HUES6 (cell line): ENCODE measurements around the gene CBLC.

Source experiments
- H3K27ac ChIP-seq: 2 replicates; pipeline ENCODE4 v1.7.0; 2013; ENCODE audit warnings: low read depth, mild to moderate bottlenecking, low read length, inconsistent platforms
- H3K27me3 ChIP-seq: 2 replicates; pipeline ENCODE4 v1.6.1; 2013; ENCODE audit warnings: low read length; ENCODE audit not compliant: control insufficient read depth, insufficient read depth
- H3K36me3 ChIP-seq: 2 replicates; pipeline ENCODE4 v1.6.1; 2013; ENCODE audit warnings: low read length; ENCODE audit not compliant: control insufficient read depth, insufficient read depth
- H3K4me1 ChIP-seq: 2 replicates; pipeline ENCODE4 v1.6.1; 2013; ENCODE audit warnings: low read length; ENCODE audit not compliant: control insufficient read depth, insufficient read depth
- H3K4me3 ChIP-seq: 2 replicates; pipeline ENCODE4 v1.5.1; 2013; ENCODE audit warnings: low read depth, low read length
- H3K9ac ChIP-seq: one replicate; pipeline ENCODE4 v1.6.1; 2013; ENCODE audit warnings: mild to moderate bottlenecking, low read length
- H3K9me3 ChIP-seq: 2 replicates; pipeline ENCODE4 v1.6.1; 2013; ENCODE audit warnings: low read depth, low read length; ENCODE audit not compliant: control insufficient read depth, insufficient read depth

The CBLC gene

DNA sequence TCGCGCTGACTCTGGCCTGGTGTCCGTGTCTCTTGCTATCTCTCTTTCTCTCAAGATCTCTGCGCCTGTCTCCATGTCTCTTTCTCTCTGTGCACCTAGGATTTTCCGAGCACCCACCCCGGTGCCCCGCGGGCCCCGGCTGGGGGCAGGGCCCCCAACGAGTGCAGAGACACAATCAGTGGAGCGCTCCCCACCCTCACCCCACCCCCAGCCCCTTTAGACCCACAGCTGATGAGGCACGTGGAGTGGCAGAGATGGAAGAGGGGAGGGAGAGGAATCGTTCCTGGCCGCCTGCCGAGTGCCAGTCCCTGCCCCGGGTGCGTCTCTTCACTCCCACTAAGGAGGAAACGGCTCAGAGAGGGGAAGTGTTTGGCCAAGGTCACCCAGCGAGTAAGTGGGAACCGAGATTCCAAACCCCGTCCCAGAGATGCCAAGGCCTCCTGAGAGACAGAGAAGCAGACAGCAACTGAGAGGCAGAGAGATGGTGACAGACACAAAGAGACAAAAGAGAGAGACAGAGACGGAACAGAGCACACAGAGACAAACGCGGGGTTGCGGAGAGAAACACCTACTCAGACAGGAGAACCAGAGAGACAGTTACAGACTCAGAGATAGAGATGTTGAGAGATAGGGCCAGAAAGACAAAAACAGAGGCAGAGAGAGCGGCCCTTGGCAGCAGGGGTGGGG lies 29.8 kb upstream of the CBLC start:
- Histone ChIP-seq H3K4me1 (peaks cover 8% of the 10 kb centered on the region), H3K9ac (peak overlapping the region; percentile 7), H3K27me3 (peaks cover 61% of the 10 kb centered on the region), H3K27ac (no peak overlapping the region), H3K4me3 (peak overlapping the region; percentile 75), H3K36me3 (no peaks in the 10 kb centered on the region; the same call in 1 of the 2 replicates), H3K9me3 (no peaks in the 10 kb centered on the region)

DNA sequence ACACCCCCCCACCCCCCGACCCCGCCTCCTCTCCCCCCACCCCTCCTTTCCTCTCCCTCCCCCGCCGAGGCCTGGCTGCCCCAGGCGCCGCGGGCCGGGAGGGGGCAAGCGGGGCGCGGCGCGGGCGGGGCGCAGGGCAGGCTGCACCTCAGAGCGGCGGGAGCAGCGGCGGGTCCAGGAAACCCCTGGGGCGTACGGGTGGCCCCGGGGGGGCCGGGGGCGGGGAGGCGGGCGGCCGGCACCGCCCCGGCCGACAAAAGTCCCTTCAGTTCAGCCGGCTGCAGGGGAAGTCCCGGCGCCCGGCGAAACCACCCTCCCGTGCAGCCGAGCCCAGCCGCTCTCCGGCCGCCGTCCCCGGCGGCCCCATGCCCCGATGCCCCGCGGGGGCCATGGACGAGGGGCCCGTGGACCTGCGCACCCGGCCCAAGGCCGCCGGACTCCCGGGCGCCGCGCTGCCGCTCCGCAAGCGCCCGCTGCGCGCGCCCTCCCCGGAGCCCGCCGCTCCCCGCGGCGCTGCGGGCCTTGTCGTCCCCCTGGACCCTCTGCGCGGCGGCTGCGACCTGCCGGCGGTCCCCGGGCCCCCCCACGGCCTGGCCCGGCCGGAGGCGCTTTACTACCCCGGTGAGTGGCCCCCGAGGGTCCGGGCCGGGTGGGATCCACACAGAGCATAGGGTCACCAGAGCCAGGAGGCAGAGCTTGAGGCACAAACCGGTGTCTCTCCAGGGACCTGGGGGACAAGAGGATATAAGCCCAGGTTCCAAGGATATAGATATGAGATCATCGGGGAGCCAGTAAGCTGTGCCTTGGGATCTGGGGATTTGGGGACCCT lies 29.1 kb upstream of the CBLC start, which contains the start of gene BCL3:
BCL3 (plus strand) TSS at position 283 of the 829 bp plus-strand sequence; CDS start at position 366, 83 bp downstream.
- Histone ChIP-seq H3K9me3 (no peaks in the 10 kb centered on the region), H3K27me3 (peaks cover 65% of the 10 kb centered on the region), H3K4me1 (peaks cover 11% of the 10 kb centered on the region), H3K9ac (peak within 1 kb of the TSS; percentile 23), H3K36me3 (no peaks in the 10 kb centered on the region; the same call in 1 of the 2 replicates), H3K27ac (no peak within 1 kb of the TSS), H3K4me3 (peak within 1 kb of the TSS; percentile 75)

DNA sequence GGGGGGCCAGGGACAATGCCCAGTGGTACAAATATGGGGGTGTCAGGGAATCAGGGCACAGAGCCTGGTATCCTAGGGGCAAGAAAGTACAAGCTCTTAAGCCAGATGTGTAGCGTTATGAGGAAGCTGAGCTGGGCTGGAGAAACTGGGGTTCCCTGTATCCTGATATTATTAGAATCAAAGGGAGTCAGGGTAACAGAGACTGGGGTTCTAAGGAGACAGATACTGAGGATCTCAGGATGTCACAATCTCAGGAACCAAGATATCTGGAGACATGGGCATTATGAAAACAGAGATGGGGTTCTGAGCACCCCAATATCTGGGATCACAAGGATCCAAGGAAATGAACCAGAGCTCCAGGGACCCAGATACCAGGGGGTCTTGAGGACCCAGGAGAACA lies 28.4 kb upstream of the CBLC start:
- Histone ChIP-seq H3K4me1 (peaks cover 16% of the 10 kb centered on the region), H3K27ac (no peak overlapping the region), H3K9me3 (no peaks in the 10 kb centered on the region), H3K27me3 (peaks cover 70% of the 10 kb centered on the region), H3K9ac (no peak overlapping the region), H3K36me3 (no peaks in the 10 kb centered on the region; the same call in 1 of the 2 replicates), H3K4me3 (peak overlapping the region; percentile 75; the same call in 1 of the 2 replicates)

DNA sequence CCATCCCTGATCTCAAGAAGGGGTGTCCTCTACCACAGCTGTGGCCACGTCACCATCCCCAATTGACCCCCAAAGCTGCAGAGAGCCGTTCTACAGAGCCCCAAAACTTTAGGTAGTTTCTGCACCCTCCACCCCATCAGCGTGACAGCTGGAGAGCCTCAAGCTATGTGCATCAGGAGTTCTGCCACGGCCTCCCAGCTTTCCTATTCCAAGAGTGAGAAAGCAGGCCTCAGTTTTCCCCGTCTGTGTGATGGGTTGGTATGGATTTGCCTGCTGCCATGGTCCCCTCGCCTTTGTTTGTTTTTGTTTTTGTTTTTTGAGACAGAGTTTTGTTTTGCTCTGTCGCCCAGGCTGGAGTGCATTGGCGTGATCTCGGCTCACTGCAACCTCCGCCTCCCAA lies 27.7 kb upstream of the CBLC start:
- no peak overlapping the region for H3K9ac ChIP-seq
- peaks cover 21% of the 10 kb centered on the region for H3K4me1 ChIP-seq
- peaks cover 72% of the 10 kb centered on the region for H3K27me3 ChIP-seq
- no peak overlapping the region for H3K27ac ChIP-seq
- H3K36me3 ChIP-seq = no peaks in the 10 kb centered on the region; the same call in 1 of the 2 replicates
- H3K4me3 ChIP-seq = no peak overlapping the region
- H3K9me3 ChIP-seq = no peaks in the 10 kb centered on the region

DNA sequence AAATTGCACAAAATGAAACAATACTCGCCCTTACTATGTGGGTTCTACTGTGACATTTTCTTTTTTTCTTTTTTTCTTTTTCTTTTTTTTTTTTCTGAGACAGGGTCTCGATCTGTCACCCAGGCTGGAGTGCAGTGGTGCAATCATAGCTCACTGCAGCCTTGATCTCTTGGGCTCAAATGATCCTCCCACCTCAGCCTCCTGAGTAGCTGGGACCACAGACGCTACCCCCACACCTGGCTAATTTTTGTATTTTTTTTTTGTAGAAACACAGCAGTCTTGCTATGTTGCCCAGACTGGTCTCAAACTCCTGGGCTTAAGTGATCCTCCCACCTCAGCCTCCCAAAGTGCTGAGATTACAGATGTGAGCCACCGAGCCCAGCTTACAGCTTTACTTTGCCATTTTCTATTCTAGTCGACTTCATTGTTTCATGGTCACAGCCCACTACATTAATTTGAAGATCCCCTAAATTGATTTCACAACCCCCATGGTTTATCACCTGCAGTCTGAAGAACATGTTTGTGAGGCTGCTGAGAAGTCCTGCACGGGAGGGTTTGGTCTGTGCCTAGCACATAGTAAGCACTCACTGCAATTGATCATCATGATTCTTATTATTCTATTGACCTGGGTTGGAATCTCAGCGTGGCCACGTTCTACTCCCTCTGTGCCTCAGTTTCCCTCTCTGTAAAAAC lies 25.4 kb upstream of the CBLC start:
- Histone ChIP-seq H3K9me3 (no peaks in the 10 kb centered on the region), H3K4me1 (peaks cover 26% of the 10 kb centered on the region), H3K9ac (no peak overlapping the region), H3K27ac (no peak overlapping the region), H3K4me3 (no peak overlapping the region), H3K27me3 (peaks cover 73% of the 10 kb centered on the region), H3K36me3 (no peaks in the 10 kb centered on the region; the same call in 1 of the 2 replicates)

DNA sequence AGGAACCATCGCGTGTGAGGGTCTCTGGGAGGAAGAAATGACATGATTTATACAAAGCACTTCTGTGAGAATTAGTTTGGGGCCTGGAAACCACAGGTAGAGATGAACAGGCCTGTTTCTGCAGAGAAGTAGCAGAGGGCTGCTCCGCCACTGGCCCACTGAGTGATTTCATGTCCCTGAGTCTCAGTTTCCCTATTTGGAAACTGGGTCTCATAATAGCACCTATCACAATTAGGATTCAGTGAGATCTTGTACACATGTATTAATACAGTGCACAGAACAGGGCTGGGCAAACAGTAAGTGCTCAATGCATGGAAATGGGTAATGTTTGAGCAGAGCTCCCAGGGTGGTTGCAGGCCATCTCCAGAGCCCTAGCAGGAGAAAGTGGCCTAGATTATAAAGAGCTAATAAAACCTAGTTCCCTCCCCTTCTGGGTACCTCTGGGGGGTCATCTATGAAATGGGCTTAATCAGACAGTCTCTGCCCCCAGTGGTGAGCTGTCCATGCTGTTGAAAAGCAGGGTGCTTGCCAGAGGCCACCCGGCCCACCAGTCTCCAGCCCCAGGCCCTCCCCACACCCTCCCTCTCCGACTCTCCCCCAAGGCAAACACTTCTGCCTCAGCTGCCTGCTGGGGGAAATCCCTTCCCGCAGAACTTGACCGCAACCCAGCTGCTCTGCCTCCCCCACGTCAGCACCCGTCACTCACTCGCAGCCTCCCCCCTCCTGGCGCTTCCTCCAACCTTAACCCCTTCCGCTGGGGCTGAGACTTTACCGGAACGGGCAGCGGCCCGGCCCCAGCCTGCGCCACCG lies 24.7 kb upstream of the CBLC start:
- Histone ChIP-seq H3K36me3 (no peaks in the 10 kb centered on the region; the same call in 1 of the 2 replicates), H3K4me1 (peaks cover 29% of the 10 kb centered on the region), H3K4me3 (peak overlapping the region; percentile 79), H3K27ac (no peak overlapping the region), H3K27me3 (peaks cover 78% of the 10 kb centered on the region), H3K9me3 (no peaks in the 10 kb centered on the region), H3K9ac (no peak overlapping the region)

DNA sequence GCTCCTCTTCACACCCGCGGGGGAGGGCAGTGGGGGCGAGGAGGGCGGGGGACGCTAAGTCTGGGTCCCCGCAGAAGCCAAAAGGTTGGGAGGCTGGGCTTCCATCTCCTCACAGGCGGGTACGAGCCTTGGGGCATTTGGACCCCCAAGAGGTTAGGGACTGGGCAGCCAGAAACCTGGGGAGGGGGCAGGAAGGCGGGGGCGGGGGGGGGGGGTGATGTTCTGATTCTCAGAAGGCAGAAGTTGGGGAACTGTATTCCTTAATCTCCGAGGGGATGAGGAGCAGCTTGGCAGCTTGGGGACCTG lies 24.1 kb upstream of the CBLC start:
- Histone ChIP-seq H3K4me3 (peak overlapping the region; percentile 79), H3K9ac (no peak overlapping the region), H3K27me3 (peaks cover 77% of the 10 kb centered on the region), H3K4me1 (peaks cover 33% of the 10 kb centered on the region), H3K9me3 (no peaks in the 10 kb centered on the region), H3K36me3 (no peaks in the 10 kb centered on the region; the same call in 1 of the 2 replicates), H3K27ac (no peak overlapping the region)

DNA sequence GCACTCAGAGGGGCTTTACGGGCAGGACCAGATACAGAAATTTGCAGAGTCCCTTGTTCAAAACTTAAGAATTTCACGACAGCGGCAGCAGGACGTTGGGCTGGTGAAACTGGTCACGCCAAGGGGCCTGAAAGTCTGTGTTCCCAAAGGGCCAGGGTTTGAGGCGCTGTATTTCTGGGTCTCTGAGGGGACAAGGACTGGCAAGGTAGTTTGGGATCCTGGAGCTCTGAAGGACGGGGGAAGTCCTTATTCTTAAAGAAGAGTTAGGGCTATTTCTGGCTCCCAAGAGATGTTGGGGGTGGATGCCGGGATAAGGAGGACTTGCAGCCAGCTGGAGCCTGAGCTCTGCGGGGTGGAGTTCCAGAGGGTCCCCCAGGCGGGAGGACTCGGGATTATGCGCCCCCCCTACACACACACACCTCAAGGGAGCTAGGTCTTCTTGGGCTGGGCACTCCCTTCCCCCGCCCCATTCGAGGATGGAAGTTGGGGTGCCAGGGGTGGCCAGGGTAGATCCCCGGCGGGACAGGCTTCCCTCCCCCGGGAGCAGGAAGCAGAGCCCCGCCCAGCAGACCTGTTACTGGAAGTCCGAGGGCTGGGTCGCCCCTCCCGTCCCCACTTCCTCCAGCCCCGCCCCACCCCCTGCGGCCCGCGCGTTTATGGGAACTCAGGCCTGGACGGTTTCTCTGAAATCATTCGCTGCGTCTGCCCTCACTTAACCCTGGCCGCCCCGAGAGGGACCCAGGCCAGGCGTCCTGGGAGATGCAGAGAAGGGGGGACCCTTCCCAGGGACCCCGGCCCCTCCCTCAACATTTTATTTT lies 23.5 kb upstream of the CBLC start:
- peak overlapping the region; percentile 45 for H3K9ac ChIP-seq

DNA sequence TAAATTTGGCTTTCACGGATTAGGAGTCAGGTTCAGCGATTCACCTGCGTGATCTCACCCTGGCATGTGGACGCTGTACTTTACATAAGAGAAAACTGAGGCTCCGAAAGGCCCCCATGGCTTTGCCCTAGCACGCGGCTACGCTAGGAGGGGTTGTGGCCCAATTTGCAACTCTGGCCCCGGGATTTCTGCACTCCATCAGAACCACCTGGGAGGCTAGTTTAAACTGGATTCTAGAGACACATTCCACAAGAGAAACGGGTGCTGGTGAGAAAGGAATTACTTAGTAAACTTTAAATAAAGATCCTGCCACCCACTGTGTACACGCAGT lies 23.0 kb upstream of the CBLC start:
- Histone ChIP-seq H3K4me3 (peak overlapping the region; percentile 79), H3K9ac (no peak overlapping the region), H3K27ac (no peak overlapping the region; the same call in 1 of the 2 replicates), H3K4me1 (peaks cover 33% of the 10 kb centered on the region), H3K27me3 (peaks cover 67% of the 10 kb centered on the region), H3K9me3 (no peaks in the 10 kb centered on the region), H3K36me3 (no peaks in the 10 kb centered on the region; the same call in 1 of the 2 replicates)

More for the DNA sequence above, 23.5 kb upstream of the CBLC start:
- no peak overlapping the region; the same call in 1 of the 2 replicates for H3K27ac ChIP-seq
- H3K27me3 ChIP-seq = peaks cover 73% of the 10 kb centered on the region
- no peaks in the 10 kb centered on the region; the same call in 1 of the 2 replicates for H3K36me3 ChIP-seq
- peak overlapping the region; percentile 79 for H3K4me3 ChIP-seq
- no peaks in the 10 kb centered on the region for H3K9me3 ChIP-seq
- peaks cover 33% of the 10 kb centered on the region for H3K4me1 ChIP-seq

DNA sequence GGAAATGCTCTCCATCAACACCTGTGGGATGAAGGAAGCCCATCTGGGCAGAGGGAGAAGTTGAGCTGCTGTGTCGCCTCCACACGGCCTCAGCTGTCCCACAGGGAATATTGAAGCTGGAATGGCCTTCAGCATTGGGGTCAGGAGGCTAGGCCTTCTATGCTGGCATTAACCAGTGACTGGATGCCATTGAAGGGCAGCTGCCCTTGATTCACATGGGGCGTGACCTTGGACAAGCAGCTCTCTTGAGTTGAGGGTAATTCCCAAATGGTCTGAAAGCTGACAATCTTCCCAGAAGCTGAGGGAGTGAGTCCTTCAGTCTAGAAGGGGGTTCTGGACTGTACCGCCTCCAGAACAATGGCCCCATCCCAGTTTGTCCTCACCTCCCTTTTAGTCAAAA lies 22.5 kb upstream of the CBLC start:
- H3K4me3 ChIP-seq = no peak overlapping the region
- peaks cover 33% of the 10 kb centered on the region for H3K4me1 ChIP-seq
- no peak overlapping the region for H3K9ac ChIP-seq
- H3K27ac ChIP-seq = no peak overlapping the region
- peaks cover 62% of the 10 kb centered on the region for H3K27me3 ChIP-seq
- H3K9me3 ChIP-seq = no peaks in the 10 kb centered on the region
- H3K36me3 ChIP-seq = no peaks in the 10 kb centered on the region; the same call in 1 of the 2 replicates
